Fibroblast of lung (primary cell): ENCODE results near the gene DNAH17. TPM values are rescaled to one million over a fixed set of nuclear protein-coding genes. Genes with fewer than 3 reads are reported as not detected.

Source experiments
- DNase-seq, 2 donors: peaks; one replicate each; pipeline versions ENCODE4 v3.0.0 to v3.0.0-alpha.2; 2010; ENCODE audit warnings: low read depth in 2 of 2
- H2AFZ ChIP-seq: 2 replicates; pipeline ENCODE4 v1.5.1; 2012; ENCODE audit warnings: low read length, control low read depth, inconsistent platforms
- H3K27ac ChIP-seq: 2 replicates; pipeline ENCODE4 v1.5.1; 2011; ENCODE audit warnings: low read length, control low read depth; ENCODE audit not compliant: insufficient read depth
- H3K27me3 ChIP-seq: 2 replicates; pipeline ENCODE4 v1.5.1; 2011; ENCODE audit warnings: mild to moderate bottlenecking, low read length; ENCODE audit not compliant: control insufficient read depth, insufficient read depth
- H3K36me3 ChIP-seq: 2 replicates; pipeline ENCODE4 v1.5.1; 2011; ENCODE audit warnings: low read length; ENCODE audit not compliant: control insufficient read depth, insufficient read depth
- H3K4me1 ChIP-seq: 2 replicates; pipeline ENCODE4 v1.5.1; 2011; ENCODE audit warnings: low read length; ENCODE audit not compliant: control insufficient read depth, insufficient read depth; ENCODE audit errors: extremely low read depth
- H3K4me2 ChIP-seq: 2 replicates; pipeline ENCODE4 v1.5.1; 2011; ENCODE audit warnings: low read length, control low read depth; ENCODE audit not compliant: insufficient read depth; ENCODE audit errors: extremely low read depth
- H3K4me3 ChIP-seq, 4 experiments: fragments of 200-600 bp in 1 of 4; sonication (generic) in 1 of 4; replicated peaks in 1 of 4; 2 replicates each; pipeline ENCODE4 v1.5.1; 2011 to 2016; ENCODE audit warnings: low read length in 4 of 4, low read depth in 3 of 4, mild to moderate bottlenecking in 3 of 4, control low read depth in 2 of 4, inconsistent platforms in 1 of 4, mixed read lengths in 1 of 4; ENCODE audit not compliant: insufficient read depth in 1 of 4; ENCODE audit errors: control extremely low read depth in 1 of 4
- H3K79me2 ChIP-seq: 2 replicates; pipeline ENCODE4 v1.5.1; 2012; ENCODE audit warnings: mild to moderate bottlenecking, low read length, inconsistent platforms; ENCODE audit not compliant: control insufficient read depth, insufficient read depth
- H3K9ac ChIP-seq: 2 replicates; pipeline ENCODE4 v1.5.1; 2011; ENCODE audit warnings: mild to moderate bottlenecking, low read length, control low read depth; ENCODE audit not compliant: insufficient read depth
- H3K9me3 ChIP-seq: 2 replicates; pipeline ENCODE4 v1.5.1; 2012; ENCODE audit warnings: low read depth, low read length; ENCODE audit not compliant: control insufficient read depth, insufficient read depth
- H4K20me1 ChIP-seq: 2 replicates; pipeline ENCODE4 v1.5.1; 2011; ENCODE audit warnings: low read length; ENCODE audit not compliant: control insufficient read depth, insufficient read depth; ENCODE audit errors: extremely low read depth
- EZH2 ChIP-seq: IDR thresholded peaks from 2 replicates; pipeline ENCODE4 v1.5.1; 2012; ENCODE audit warnings: low read length, control low read depth, mild to moderate bottlenecking; ENCODE audit errors: missing control alignments
- polyA plus RNA-seq, 2 donors: library from polyadenylated mRNA; depleted of rRNA in 1 of 2; stranded (reverse) in 1 of 2; unstranded in 1 of 2; fragments of >200 nt; gene quantifications; 2 replicates each; pipeline ENCODE4 v1.2.1, GENCODE V29; 2011 to 2012; ENCODE audit warnings: missing spikeins in 1 of 2
- total RNA-seq: library from RNA; depleted of rRNA; stranded (reverse); fragments of >200 nt; gene quantifications from 2 replicates; pipeline ENCODE4 v1.2.1, GENCODE V29; 2014
- TF ChIP-seq, protein P1 (sequence below), 2 donors: IDR thresholded peaks in 1 of 2; conservative IDR thresholded peaks in 1 of 2; 1 replicate in 1 of 2; 2 replicates in 1 of 2; pipeline ENCODE4 v1.5.1; 2011 to 2012; ENCODE audit warnings: low read length in 2 of 2, control low read depth in 1 of 2, inconsistent platforms in 1 of 2, low read depth in 1 of 2, mild to moderate bottlenecking in 1 of 2

The DNAH17 gene
- total and polyA plus RNA-seq, 2 donors (not counting 1 experiment from before 2014, with no cell fraction given), result not detected

DNA sequence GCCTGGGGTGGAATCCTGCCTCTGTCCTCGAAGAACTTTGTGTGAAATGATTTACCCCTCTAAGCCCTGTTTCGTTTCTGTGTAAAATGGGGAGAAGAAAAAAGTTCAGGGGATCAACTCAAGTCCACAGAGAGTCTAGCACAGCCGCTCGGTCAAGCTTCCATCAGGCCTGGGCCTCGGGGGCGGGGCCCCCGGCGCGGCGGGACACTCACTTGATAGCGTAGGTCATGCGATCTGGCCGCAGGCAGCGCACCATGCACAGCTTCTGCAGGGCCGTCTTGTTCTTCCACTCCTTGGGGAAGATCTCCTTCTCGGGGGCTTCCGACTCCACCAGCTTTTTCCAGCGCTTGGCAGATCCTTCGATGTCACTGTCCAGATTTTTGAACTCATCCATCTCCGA lies 132.8 kb downstream of the DNAH17 start:
- H4K20me1 ChIP-seq, result no peaks in the 10 kb centered on the region
- H3K79me2 ChIP-seq, result no peaks in the 10 kb centered on the region
- H3K4me3 ChIP-seq, result no peak overlapping the region
- H3K9ac ChIP-seq, result no peak overlapping the region
- no peak overlapping the region for H3K27ac ChIP-seq
- no peaks in the 10 kb centered on the region for H3K36me3 ChIP-seq
- no peaks in the 10 kb centered on the region for H3K27me3 ChIP-seq
- H3K4me1 ChIP-seq, result no peaks in the 10 kb centered on the region
- H3K4me2 ChIP-seq, result no peak overlapping the region
- H2AFZ ChIP-seq, result no peak overlapping the region
- TF ChIP-seq EZH2, result no peak
- TF ChIP-seq, protein P1, sequence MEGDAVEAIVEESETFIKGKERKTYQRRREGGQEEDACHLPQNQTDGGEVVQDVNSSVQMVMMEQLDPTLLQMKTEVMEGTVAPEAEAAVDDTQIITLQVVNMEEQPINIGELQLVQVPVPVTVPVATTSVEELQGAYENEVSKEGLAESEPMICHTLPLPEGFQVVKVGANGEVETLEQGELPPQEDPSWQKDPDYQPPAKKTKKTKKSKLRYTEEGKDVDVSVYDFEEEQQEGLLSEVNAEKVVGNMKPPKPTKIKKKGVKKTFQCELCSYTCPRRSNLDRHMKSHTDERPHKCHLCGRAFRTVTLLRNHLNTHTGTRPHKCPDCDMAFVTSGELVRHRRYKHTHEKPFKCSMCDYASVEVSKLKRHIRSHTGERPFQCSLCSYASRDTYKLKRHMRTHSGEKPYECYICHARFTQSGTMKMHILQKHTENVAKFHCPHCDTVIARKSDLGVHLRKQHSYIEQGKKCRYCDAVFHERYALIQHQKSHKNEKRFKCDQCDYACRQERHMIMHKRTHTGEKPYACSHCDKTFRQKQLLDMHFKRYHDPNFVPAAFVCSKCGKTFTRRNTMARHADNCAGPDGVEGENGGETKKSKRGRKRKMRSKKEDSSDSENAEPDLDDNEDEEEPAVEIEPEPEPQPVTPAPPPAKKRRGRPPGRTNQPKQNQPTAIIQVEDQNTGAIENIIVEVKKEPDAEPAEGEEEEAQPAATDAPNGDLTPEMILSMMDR (conservative IDR thresholded peaks at IDR 0.05 in 1 of 2, IDR thresholded peaks at IDR 0.05 in 1 of 2; ENCODE audit: low read depth in 1 of 2, low read length in 2 of 2), result no peak
- H3K9me3 ChIP-seq, result no peaks in the 10 kb centered on the region
- no peak for DNase-seq

DNA sequence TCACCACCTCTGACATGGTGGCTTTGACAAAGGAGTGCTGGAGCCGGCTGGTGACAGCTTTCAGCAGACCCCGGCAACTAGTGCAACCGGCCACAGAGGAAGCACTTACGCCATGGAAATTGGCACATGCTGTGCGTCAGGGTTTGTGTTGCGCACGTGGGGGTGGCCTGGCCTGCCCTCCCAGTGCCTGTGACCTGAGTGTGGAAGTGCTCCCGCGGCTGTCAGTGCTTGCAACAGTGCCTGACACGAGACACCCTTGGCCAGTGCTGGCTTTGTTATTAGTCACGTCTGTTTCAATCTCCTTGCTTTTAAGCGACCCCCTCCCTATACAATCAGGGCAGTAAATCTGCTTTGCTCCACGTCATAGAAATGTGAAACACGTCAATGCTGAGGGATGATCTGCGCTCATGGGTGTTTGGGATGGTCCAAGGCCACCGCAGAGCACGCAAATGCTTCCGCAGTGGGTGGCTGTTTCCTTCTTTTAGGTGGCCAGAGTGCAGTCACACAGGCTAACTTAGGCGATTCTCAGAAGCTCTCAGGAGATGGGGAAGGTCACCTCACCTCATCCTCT lies 134.5 kb downstream of the DNAH17 start:
- H3K4me1 ChIP-seq, result no peaks in the 10 kb centered on the region
- DNase-seq, result peak in 1 of 2 donors; percentile 91
- H3K27ac ChIP-seq, result no peak overlapping the region
- no peaks in the 10 kb centered on the region for H3K79me2 ChIP-seq
- H3K27me3 ChIP-seq, result no peaks in the 10 kb centered on the region
- no peaks in the 10 kb centered on the region for H4K20me1 ChIP-seq
- no peaks in the 10 kb centered on the region for H3K36me3 ChIP-seq
- no peak overlapping the region for H2AFZ ChIP-seq
- no peak overlapping the region for H3K4me3 ChIP-seq
- no peaks in the 10 kb centered on the region for H3K9me3 ChIP-seq
- H3K4me2 ChIP-seq, result no peak overlapping the region
- H3K9ac ChIP-seq, result no peak overlapping the region
- TF ChIP-seq, protein P1 (conservative IDR thresholded peaks at IDR 0.05 in 1 of 2, IDR thresholded peaks at IDR 0.05 in 1 of 2; ENCODE audit: low read depth in 1 of 2, low read length in 2 of 2), result no peak
- TF ChIP-seq EZH2, result no peak

DNA sequence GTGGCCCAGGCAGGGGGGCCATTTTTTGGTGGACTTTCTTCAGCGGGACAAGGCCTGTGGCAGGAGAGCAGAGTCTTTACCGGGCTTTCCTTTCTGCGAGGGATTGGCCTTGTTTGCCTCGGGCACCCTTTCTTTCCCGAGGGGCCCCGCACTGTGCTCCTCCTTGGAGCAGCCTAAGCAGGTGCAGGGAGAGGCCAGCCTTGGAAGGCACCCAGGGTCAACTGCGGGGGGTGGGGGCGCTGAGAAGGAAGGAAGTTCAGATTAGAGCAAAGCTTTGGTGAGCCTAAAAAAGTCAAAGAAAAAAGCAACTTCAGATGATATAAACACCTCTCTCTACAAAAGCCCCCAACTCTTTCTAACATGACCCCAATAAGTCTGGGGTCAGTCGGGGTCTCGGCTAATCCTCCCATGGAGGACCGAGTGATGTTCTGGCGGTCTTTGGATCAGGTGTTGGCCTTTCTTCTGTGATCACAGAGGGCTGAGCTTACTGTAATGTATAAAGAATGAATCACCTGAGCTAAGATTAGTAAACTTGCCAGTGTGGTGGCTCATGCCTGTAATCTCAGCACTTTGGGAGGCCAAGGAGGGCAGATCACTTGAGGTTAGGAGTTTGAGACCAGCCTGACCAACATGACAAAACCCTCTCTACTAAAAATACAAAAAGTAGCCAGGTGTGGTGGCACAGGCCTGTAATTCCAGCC lies 135.8 kb downstream of the DNAH17 start:
- H3K27ac ChIP-seq, result no peak overlapping the region
- TF ChIP-seq EZH2, result no peak
- TF ChIP-seq, protein P1 (conservative IDR thresholded peaks at IDR 0.05 in 1 of 2, IDR thresholded peaks at IDR 0.05 in 1 of 2; ENCODE audit: low read depth in 1 of 2, low read length in 2 of 2), result no peak
- no peaks in the 10 kb centered on the region for H4K20me1 ChIP-seq
- no peak overlapping the region for H2AFZ ChIP-seq
- no peak overlapping the region for H3K4me3 ChIP-seq
- H3K4me2 ChIP-seq, result no peak overlapping the region
- no peaks in the 10 kb centered on the region for H3K79me2 ChIP-seq
- H3K36me3 ChIP-seq, result no peaks in the 10 kb centered on the region
- H3K9me3 ChIP-seq, result no peaks in the 10 kb centered on the region
- no peaks in the 10 kb centered on the region for H3K27me3 ChIP-seq
- H3K9ac ChIP-seq, result no peak overlapping the region
- no peaks in the 10 kb centered on the region for H3K4me1 ChIP-seq
- DNase-seq, result no peak
